ENCODE results near the gene HELZ. TPM values are rescaled to one million over a fixed set of nuclear protein-coding genes. Genes with fewer than 3 reads are reported as not detected.

Gene HELZ
- total RNA-seq, 1 experiment from 2014 or later, result 40.5 TPM

DNA sequence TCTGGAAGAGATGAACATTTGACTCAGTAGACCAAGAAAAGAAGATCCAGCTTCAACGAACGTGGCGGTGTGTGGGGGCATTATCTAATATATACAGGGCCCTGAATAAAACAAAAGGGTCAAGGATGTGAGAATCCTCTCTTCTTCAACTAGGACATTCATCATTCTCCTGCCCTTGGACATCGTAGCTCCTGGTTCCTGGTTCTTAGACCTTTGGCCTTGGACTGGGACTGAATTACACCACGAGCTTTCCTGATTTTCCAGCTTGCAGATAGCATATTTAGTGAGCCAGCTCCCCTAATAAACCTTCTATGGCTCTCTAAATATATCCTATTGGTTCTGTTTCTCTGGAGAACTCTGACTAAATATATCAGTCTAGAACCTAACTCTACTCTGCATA, 29.5 kb upstream of the HELZ start:
- Histone ChIP-seq H4K20me1 (ENCODE audit: insufficient read depth) (no peaks in the 10 kb centered on the region), H2AFZ (ENCODE audit: low read depth, low read length, poor library complexity, severe bottlenecking) (no peak overlapping the region), H3K27me3 (ENCODE audit: insufficient read depth, low read length) (no peaks in the 10 kb centered on the region), H3K9me3 (ENCODE audit: control insufficient read depth in 1 of 2, insufficient read depth in 1 of 2, low read depth in 1 of 2, low read length in 2 of 2) (no peaks in the 10 kb centered on the region), H3K4me1 (ENCODE audit: control insufficient read depth in 1 of 2, insufficient read depth in 2 of 2, low read length in 2 of 2) (no peaks in the 10 kb centered on the region), H3K9me2 (ENCODE audit: insufficient read depth) (no peaks in the 10 kb centered on the region), H3K27ac (ENCODE audit: low read depth, low read length) (no peak overlapping the region), H3K9ac (ENCODE audit: low read length) (no peak overlapping the region), H3K79me2 (ENCODE audit: insufficient read depth, low read length) (no peaks in the 10 kb centered on the region), H3K4me2 (ENCODE audit: low read length) (no peak overlapping the region), H3K4me3 (replicated peaks in 1 of 2; ENCODE audit: low read depth in 1 of 2, low read length in 2 of 2) (no peak overlapping the region), H3K36me3 (ENCODE audit: control insufficient read depth in 1 of 2, insufficient read depth in 2 of 2, low read length in 2 of 2) (no peaks in the 10 kb centered on the region)
- no peak for TF ChIP-seq ZFX (IDR thresholded peaks at IDR 0.05)
- TF ChIP-seq, protein P1, sequence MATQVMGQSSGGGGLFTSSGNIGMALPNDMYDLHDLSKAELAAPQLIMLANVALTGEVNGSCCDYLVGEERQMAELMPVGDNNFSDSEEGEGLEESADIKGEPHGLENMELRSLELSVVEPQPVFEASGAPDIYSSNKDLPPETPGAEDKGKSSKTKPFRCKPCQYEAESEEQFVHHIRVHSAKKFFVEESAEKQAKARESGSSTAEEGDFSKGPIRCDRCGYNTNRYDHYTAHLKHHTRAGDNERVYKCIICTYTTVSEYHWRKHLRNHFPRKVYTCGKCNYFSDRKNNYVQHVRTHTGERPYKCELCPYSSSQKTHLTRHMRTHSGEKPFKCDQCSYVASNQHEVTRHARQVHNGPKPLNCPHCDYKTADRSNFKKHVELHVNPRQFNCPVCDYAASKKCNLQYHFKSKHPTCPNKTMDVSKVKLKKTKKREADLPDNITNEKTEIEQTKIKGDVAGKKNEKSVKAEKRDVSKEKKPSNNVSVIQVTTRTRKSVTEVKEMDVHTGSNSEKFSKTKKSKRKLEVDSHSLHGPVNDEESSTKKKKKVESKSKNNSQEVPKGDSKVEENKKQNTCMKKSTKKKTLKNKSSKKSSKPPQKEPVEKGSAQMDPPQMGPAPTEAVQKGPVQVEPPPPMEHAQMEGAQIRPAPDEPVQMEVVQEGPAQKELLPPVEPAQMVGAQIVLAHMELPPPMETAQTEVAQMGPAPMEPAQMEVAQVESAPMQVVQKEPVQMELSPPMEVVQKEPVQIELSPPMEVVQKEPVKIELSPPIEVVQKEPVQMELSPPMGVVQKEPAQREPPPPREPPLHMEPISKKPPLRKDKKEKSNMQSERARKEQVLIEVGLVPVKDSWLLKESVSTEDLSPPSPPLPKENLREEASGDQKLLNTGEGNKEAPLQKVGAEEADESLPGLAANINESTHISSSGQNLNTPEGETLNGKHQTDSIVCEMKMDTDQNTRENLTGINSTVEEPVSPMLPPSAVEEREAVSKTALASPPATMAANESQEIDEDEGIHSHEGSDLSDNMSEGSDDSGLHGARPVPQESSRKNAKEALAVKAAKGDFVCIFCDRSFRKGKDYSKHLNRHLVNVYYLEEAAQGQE (IDR thresholded peaks at IDR 0.05; ENCODE audit: low read depth), result no peak
- no peak for TF ChIP-seq EZH2phosphoT487 (IDR thresholded peaks at IDR 0.05; ENCODE audit: borderline replicate concordance)
- TF ChIP-seq POLR2AphosphoS5 (IDR thresholded peaks at IDR 0.05; ENCODE audit: low read depth, low read length), result no peak
- TF ChIP-seq, protein P2, sequence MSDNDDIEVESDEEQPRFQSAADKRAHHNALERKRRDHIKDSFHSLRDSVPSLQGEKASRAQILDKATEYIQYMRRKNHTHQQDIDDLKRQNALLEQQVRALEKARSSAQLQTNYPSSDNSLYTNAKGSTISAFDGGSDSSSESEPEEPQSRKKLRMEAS (IDR thresholded peaks at IDR 0.05), result no peak
- no peak for TF ChIP-seq RAD21 (IDR thresholded peaks at IDR 0.05; ENCODE audit: low read depth)
- no peak for TF ChIP-seq YY1 (IDR thresholded peaks at IDR 0.05; ENCODE audit: extremely low read depth, insufficient replicate concordance, low read depth, low read length)
- no peak for TF ChIP-seq CEBPB (IDR thresholded peaks at IDR 0.05; ENCODE audit: low read depth)
- TF ChIP-seq, protein P3, sequence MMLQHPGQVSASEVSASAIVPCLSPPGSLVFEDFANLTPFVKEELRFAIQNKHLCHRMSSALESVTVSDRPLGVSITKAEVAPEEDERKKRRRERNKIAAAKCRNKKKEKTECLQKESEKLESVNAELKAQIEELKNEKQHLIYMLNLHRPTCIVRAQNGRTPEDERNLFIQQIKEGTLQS (IDR thresholded peaks at IDR 0.05), result no peak
- TF ChIP-seq, protein P4, sequence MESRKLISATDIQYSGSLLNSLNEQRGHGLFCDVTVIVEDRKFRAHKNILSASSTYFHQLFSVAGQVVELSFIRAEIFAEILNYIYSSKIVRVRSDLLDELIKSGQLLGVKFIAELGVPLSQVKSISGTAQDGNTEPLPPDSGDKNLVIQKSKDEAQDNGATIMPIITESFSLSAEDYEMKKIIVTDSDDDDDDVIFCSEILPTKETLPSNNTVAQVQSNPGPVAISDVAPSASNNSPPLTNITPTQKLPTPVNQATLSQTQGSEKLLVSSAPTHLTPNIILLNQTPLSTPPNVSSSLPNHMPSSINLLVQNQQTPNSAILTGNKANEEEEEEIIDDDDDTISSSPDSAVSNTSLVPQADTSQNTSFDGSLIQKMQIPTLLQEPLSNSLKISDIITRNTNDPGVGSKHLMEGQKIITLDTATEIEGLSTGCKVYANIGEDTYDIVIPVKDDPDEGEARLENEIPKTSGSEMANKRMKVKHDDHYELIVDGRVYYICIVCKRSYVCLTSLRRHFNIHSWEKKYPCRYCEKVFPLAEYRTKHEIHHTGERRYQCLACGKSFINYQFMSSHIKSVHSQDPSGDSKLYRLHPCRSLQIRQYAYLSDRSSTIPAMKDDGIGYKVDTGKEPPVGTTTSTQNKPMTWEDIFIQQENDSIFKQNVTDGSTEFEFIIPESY (IDR thresholded peaks at IDR 0.05; ENCODE audit: extremely low read depth, insufficient replicate concordance, low read length), result no peak
- no peak for TF ChIP-seq JUND (IDR thresholded peaks at IDR 0.05)
- no peak for TF ChIP-seq SP1 (IDR thresholded peaks at IDR 0.05; ENCODE audit: low read depth)
- no peak for TF ChIP-seq POLR2A (IDR thresholded peaks at IDR 0.05; ENCODE audit: borderline replicate concordance, extremely low read depth, insufficient read depth, insufficient read length)
- TF ChIP-seq EGR1 (IDR thresholded peaks at IDR 0.05; ENCODE audit: low read depth), result no peak
- no peak for TF ChIP-seq TCF7L2 (IDR thresholded peaks at IDR 0.05; ENCODE audit: borderline replicate concordance, extremely low read depth, insufficient read depth, insufficient read length)
- DNase-seq (ENCODE audit: low read depth, low spot score), result no peak
- CTCF ChIA-PET, result interaction anchor here (0.7 kb wide), 1 partner anchor 53 kb away, joined by 3 read pairs; no protein-coding TSS in a partner anchor
- POLR2A ChIA-PET, result no interaction called here
- intact Hi-C loops (cut with micrococcal nuclease), result no loop called here
- BruUV-seq (replicated peaks), result no TSS peak
- no peak for ATAC-seq
- RAD21 ChIA-PET (ENCODE audit: low non-redundant PET in 1 of 2, low total read pairs in 2 of 2, uncharacterized antibody in 2 of 2, unreplicated experiment in 2 of 2), result no interaction called here
